Muscle of leg (tissue), 11 donors: Measurements from ENCODE around the gene MTUS2. TPM values are rescaled to one million over a fixed set of nuclear protein-coding genes. Genes with fewer than 3 reads are reported as not detected.

ENCODE experiments used
- DNase-seq: peaks from one replicate; pipeline ENCODE4 v3.0.0; 2013
- H3K27ac ChIP-seq: one replicate; pipeline ENCODE4 v1.5.1; 2013; ENCODE audit warnings: mild to moderate bottlenecking, low read length, control low read depth
- H3K27me3 ChIP-seq: one replicate; pipeline ENCODE4 v1.6.1; 2013; ENCODE audit warnings: low read length; ENCODE audit not compliant: control insufficient read depth, insufficient read depth
- H3K36me3 ChIP-seq: one replicate; pipeline ENCODE4 v1.6.1; 2013; ENCODE audit warnings: low read length; ENCODE audit not compliant: control insufficient read depth, insufficient read depth
- H3K4me1 ChIP-seq: one replicate; pipeline ENCODE4 v1.6.1; 2013; ENCODE audit warnings: low read length; ENCODE audit not compliant: control insufficient read depth, insufficient read depth
- H3K4me3 ChIP-seq: one replicate; pipeline ENCODE4 v1.5.1; 2013; ENCODE audit warnings: low read length, control low read depth
- H3K9me3 ChIP-seq: replicated peaks from 2 replicates; pipeline ENCODE4 v1.6.1; 2013; ENCODE audit warnings: low read depth, low read length; ENCODE audit not compliant: control insufficient read depth
- WGBS: methylation state at CpG from one replicate; pipeline ENCODE4 v1.1.5; 2013; ENCODE audit warnings: missing lambda C conversion rate; ENCODE audit not compliant: insufficient coverage; 5-methylcytosine and 5-hydroxymethylcytosine counted together
- polyA plus RNA-seq, 8 donors: library from polyadenylated mRNA; unstranded; fragments of 120-200 nt; gene quantifications; one replicate each; pipeline versions ENCODE4 v1.2.1 to v1.2.3, GENCODE V29; 2013; ENCODE audit warnings: inconsistent platforms in 1 of 8, low replicate concordance in 1 of 8; ENCODE audit not compliant: insufficient read length in 8 of 8, insufficient read depth in 1 of 8
- total RNA-seq: library from RNA; stranded (reverse); fragments of 120-200 nt; gene quantifications from one replicate; pipeline ENCODE4 v1.2.4, GENCODE V29; 2013

MTUS2 gene
- total and polyA plus RNA-seq, 9 donors = 11.3 to 29.5 (median 21.7) TPM

GRCh38 chr13:29458419-29458818, 638.3 kb downstream of the MTUS2 start:
- Histone ChIP-seq H3K27ac (no peak overlapping the region), H3K9me3 (no peaks in the 10 kb centered on the region), H3K36me3 (no peaks in the 10 kb centered on the region), H3K27me3 (no peaks in the 10 kb centered on the region), H3K4me1 (no peaks in the 10 kb centered on the region), H3K4me3 (no peak overlapping the region)
- WGBS = 100% methylated on average over 1 of the region's 1 CpG
- DNase-seq = no peak

DNA sequence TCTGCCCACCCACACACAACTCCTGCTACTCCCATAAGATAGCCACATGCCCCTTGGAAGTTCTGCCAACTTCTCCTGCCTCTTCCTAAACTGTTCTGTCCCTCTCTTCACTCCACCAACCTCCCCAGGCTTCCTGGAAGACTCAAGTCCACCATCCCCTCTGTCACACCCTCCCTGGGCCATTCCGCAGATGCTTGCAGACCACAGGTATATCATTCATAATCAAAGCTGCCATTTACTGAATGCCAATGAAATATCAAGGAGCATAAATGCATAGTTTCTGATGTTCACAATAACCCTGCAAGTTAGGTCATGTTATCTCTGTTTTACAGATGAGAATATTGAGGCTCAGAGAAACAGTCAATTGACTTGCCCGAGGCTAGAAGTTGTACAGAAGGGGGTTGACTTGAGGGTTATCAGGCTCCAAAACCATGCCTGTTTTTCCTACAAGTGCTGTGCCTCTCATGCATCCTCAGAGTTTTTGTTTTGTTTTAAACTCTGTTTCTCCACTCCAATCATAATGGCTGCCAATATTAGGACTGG, 639.7 kb downstream of the MTUS2 start:
- H3K9me3 ChIP-seq = no peaks in the 10 kb centered on the region
- DNase-seq = no peak
- H3K4me1 ChIP-seq = peaks cover 3% of the 10 kb centered on the region
- 100% methylated on average over 1 of the region's 2 CpGs for WGBS
- H3K27ac ChIP-seq = no peak overlapping the region
- no peaks in the 10 kb centered on the region for H3K27me3 ChIP-seq
- H3K4me3 ChIP-seq = no peak overlapping the region
- no peaks in the 10 kb centered on the region for H3K36me3 ChIP-seq

DNA sequence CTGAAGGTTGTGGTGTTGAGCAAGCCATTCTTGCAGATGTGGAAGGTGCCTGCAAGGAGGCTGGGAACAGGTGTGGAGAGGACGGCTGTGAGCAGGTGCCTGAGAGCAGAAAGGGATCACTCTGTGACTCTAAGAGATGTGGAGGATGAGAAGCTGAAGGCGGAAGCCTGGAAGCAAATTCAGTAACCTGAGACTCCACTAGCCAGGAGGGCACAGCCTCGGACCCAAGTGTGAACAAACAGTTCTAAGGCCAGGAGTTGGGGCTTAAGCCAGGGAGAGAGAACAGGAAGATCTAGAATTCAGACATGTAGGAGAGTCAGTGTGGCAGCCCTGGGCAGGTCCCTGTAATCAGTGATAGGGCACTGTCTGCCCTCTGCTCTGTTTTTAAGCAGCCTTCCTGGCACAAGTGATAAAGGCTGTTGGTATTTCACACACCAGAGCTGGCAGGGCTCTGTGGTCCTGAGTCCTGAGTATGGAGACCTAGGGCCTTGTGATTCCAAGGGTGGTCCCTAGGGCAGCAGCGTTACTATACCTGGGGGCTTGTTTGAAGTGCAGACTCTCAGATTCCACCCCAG, 644.1 kb downstream of the MTUS2 start:
- H3K27ac ChIP-seq = no peak overlapping the region
- no peaks in the 10 kb centered on the region for H3K36me3 ChIP-seq
- H3K4me3 ChIP-seq = no peak overlapping the region
- H3K27me3 ChIP-seq = no peaks in the 10 kb centered on the region
- WGBS = 57% methylated on average over 3 of the region's 4 CpGs
- no peaks in the 10 kb centered on the region for H3K9me3 ChIP-seq
- DNase-seq = no peak
- H3K4me1 ChIP-seq = peaks cover 13% of the 10 kb centered on the region

DNA sequence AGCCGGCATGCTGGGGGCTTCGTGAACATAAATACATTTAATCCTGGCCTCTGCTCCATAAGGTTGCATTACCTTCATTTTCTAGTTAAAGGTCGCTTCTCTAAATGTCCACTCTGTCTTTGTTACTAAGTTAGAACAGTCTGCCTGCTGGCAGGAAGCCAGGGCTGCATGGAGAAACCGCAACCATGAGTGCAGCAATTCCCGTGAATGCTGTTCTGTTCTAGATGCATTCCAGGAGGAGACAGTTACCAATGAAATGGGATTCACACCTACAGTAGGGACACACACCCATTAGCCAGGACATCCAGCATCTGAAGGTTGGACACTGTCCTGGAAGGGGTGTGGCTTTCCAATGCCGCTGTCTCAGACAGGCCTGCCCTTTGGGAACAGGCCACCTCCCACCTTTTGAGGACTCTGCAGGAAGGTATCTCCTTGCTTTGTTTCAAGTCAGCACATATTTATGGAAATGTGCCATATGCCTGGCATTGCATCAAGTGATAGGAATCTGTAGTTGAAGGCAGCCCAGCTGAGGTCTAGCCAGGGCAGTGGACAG, 645.7 kb downstream of the MTUS2 start:
- WGBS = 27% methylated on average over 3 of the region's 6 CpGs
- no peaks in the 10 kb centered on the region for H3K36me3 ChIP-seq
- peak; percentile 57 for DNase-seq
- H3K27me3 ChIP-seq = no peaks in the 10 kb centered on the region
- no peaks in the 10 kb centered on the region for H3K9me3 ChIP-seq
- no peak overlapping the region for H3K4me3 ChIP-seq
- no peak overlapping the region for H3K27ac ChIP-seq
- peaks cover 13% of the 10 kb centered on the region for H3K4me1 ChIP-seq

DNA sequence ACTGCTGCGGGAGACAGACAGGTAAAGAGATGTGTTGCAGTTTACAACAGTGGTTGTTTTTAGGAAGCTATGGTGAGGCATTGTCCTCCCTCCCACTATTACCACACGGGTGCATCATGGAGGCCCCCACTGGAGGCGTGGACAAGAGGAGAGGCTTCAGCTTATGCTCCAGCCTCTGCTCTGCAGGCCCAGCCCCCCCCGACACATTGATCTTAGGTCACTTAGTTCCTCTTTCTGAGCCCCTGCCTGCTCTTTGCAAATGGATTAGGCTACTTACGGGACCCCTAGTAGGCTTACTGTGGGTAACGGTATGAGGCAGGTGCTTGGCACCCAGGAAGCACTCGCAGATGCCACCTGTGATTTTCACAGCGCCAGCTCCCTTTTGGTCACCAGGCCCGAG, 651.4 kb downstream of the MTUS2 start:
- no peak for DNase-seq
- peaks cover 5% of the 10 kb centered on the region for H3K36me3 ChIP-seq
- no peaks in the 10 kb centered on the region for H3K27me3 ChIP-seq
- H3K4me1 ChIP-seq = no peaks in the 10 kb centered on the region
- no peaks in the 10 kb centered on the region for H3K9me3 ChIP-seq
- 92% methylated on average over 7 of the region's 9 CpGs for WGBS
- H3K27ac ChIP-seq = no peak overlapping the region
- no peak overlapping the region for H3K4me3 ChIP-seq

DNA sequence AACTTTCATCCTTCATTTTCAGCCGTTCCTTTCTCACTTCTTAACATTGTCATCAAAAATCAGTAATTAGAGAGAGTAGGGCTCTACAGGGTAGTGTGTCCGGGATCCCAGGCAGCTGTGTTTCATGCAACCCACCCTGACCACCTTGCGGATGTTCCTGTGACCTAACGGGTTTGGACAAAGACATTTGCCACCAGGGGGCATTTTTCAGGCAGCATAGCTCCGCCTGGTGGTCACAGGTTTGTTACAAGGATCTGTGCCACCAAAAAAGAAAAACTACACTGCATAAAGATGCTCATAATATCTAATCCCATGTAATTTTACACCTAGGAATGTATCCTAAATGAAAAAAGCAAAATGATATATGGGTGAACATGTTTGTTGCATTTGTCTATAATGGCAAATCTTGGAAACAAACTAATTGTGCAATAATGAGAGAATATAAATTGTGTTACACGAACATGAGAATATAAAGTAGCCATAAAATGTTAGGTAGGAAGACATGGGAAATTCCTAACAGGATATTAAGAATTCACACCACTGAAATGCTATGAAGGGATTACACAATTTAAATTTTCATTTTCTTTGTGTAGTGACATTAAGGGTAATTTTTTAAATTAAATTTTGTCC, 652.3 kb downstream of the MTUS2 start:
- Histone ChIP-seq H3K27me3 (no peaks in the 10 kb centered on the region), H3K4me1 (no peaks in the 10 kb centered on the region), H3K27ac (no peak overlapping the region), H3K36me3 (peaks cover 5% of the 10 kb centered on the region), H3K9me3 (no peaks in the 10 kb centered on the region), H3K4me3 (no peak overlapping the region)
- WGBS = 30% methylated on average over 3 of the region's 6 CpGs
- peak; percentile 43 for DNase-seq

GRCh38 chr13:29473166-29473565, 653.0 kb downstream of the MTUS2 start:
- peak; percentile 89 for DNase-seq
- no peaks in the 10 kb centered on the region for H3K4me1 ChIP-seq
- WGBS = no CpG with 5 or more reads among the region's 4 CpGs

DNA sequence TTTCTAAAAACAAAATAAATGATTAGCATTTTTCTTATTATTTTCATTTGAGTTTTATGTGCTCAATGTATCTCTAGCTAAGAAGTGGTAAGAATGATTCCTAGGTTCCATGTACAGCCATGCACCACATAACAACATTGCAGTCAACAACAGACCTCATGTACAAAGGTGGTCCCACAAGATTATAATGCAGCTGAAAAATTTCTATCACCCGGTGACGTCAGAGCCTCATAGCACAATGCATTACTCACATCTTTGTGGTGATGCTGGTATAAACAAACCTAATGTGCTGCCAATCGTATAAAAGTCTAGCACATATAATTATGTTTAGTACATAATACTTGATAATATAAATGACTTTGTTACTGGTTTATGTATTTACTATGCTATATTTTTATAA, 654.9 kb downstream of the MTUS2 start:
- peaks cover 4% of the 10 kb centered on the region for H3K4me1 ChIP-seq
- H3K4me3 ChIP-seq = no peak overlapping the region
- WGBS = no CpG with 5 or more reads among the region's 3 CpGs
- no peak overlapping the region for H3K27ac ChIP-seq
- H3K9me3 ChIP-seq = no peaks in the 10 kb centered on the region
- DNase-seq = no peak
- H3K36me3 ChIP-seq = peaks cover 5% of the 10 kb centered on the region
- H3K27me3 ChIP-seq = no peaks in the 10 kb centered on the region

More at GRCh38 chr13:29473166-29473565, 653.0 kb downstream of the MTUS2 start:
- Histone ChIP-seq H3K36me3 (peaks cover 5% of the 10 kb centered on the region), H3K27me3 (no peaks in the 10 kb centered on the region), H3K27ac (no peak overlapping the region), H3K4me3 (no peak overlapping the region), H3K9me3 (no peaks in the 10 kb centered on the region)

GRCh38 chr13:29476046-29476445, 655.9 kb downstream of the MTUS2 start:
- H3K4me3 ChIP-seq = no peak overlapping the region
- DNase-seq = no peak
- no peak overlapping the region for H3K27ac ChIP-seq
- WGBS = no CpG with 5 or more reads among the region's 3 CpGs
- no peaks in the 10 kb centered on the region for H3K9me3 ChIP-seq
- peaks cover 5% of the 10 kb centered on the region for H3K36me3 ChIP-seq
- no peaks in the 10 kb centered on the region for H3K27me3 ChIP-seq
- H3K4me1 ChIP-seq = peaks cover 9% of the 10 kb centered on the region

DNA sequence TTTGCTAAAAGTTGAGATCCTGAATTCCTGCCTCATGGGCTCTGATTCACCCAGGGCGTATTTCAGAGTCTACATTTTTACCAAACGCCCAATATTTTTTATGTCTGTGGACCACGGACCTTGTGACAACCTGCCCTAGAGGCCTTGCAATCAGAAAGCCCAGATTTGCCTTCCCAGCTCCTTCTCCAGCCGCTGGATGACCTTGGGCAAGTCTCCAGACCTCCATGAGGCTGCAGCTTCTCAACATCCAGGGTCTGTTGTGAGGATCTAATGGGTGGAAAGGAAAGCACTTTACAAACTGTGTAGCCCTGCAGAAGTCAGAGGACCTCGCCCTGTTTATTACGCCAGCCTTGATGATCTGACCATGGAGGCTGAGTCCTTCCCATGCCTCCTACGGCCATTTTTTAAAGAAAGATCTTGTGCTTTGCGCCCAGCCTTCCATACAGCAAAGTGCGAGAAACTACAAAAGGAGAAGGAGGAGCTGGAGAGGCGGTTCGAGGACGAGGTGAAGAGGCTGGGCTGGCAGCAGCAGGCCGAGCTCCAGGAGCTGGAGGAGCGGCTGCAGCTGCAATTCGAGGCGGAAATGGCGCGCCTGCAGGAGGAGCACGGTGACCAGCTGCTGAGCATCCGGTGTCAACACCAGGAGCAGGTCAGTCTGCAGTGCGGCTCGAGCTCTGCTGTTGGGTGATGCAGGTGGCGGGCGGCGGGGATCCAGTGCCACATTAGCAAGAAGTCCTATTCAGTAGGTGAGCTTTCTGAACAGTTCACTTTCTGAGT, 659.8 kb downstream of the MTUS2 start:
- no peak overlapping the region for H3K27ac ChIP-seq
- DNase-seq = peak; percentile 35
- no peaks in the 10 kb centered on the region for H3K27me3 ChIP-seq
- peaks cover 14% of the 10 kb centered on the region for H3K4me1 ChIP-seq
- H3K36me3 ChIP-seq = peaks cover 5% of the 10 kb centered on the region
- no peaks in the 10 kb centered on the region for H3K9me3 ChIP-seq
- 59% methylated on average over 19 of the region's 25 CpGs for WGBS
- no peak overlapping the region for H3K4me3 ChIP-seq
